Colonic mucosa (tissue), 4 donors: Measurements from ENCODE around the gene ALPK3. TPM values are rescaled to one million over a fixed set of nuclear protein-coding genes. Genes with fewer than 3 reads are reported as not detected.

ENCODE experiments used
- DNase-seq: peaks from one replicate; pipeline ENCODE4 v3.0.0-alpha.2; 2020
- H3K27ac ChIP-seq: fragments of 200-600 bp; one replicate; pipeline ENCODE4 v1.8.0; 2021
- H3K27me3 ChIP-seq: fragments of 200-600 bp; one replicate; pipeline ENCODE4 v1.8.0; 2021
- H3K36me3 ChIP-seq: fragments of 200-600 bp; one replicate; pipeline ENCODE4 v1.8.0; 2021
- H3K4me1 ChIP-seq: fragments of 200-600 bp; one replicate; pipeline ENCODE4 v1.8.0; 2021; ENCODE audit warnings: mild to moderate bottlenecking
- H3K4me3 ChIP-seq: fragments of 200-600 bp; one replicate; pipeline ENCODE4 v1.8.0; 2021
- H3K9ac ChIP-seq, 2 donors: one replicate each; pipeline ENCODE4 v1.7.0; 2013; ENCODE audit warnings: control low read depth in 2 of 2, low read depth in 2 of 2, low read length in 2 of 2
- H3K9me3 ChIP-seq: fragments of 200-600 bp; one replicate; pipeline ENCODE4 v1.8.0; 2021
- intact Hi-C: fragments of 100-400 bp; cut with DNase I; formaldehyde crosslinking; loops from one replicate; pipeline ENCODE4 v1.14.1; 2022
- total RNA-seq, 2 donors: library from RNA; stranded (reverse); fragmentation: NEBNext Ultra II Directional in 1 of 2; extraction: Animal tissue kit (Norgen Biotek cat#: 25700) in 1 of 2; gene quantifications; one replicate each; pipeline ENCODE4 v1.2.1, GENCODE V29; 2021
- TF ChIP-seq, protein P1 (sequence below): fragments of 200-600 bp; IDR thresholded peaks from one replicate; pipeline ENCODE4 v1.8.0; 2022; ENCODE audit warnings: antibody characterized with exemption, mild to moderate bottlenecking
- donor health status: healthy.
- donor health status: DM: no; HTN: no; CAD: no.
- donor health status: DM: no; HTN: no; CAD: no.

Gene ALPK3
- total RNA-seq, 2 donors from 2014 or later = 0.74 to 2.4 TPM

DNA sequence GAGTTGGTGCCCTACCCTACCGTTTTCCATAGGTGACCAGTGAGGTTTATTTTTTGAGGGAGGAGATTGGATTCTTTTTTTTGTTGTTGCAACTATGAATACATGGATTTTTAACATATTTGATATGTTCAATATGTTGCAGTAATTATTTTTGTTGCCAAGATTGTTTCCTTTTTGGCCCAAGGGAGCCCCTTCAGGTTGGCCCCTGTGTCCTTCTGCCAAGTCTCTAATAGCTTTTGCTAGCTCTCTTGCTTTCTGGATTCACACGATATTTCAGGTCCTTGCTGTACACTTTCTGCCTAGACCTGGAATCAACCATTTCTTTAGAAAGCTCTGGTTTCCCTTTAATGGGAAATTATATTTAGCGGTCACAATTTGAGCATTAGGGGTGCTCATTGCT lies 44.6 kb downstream of the ALPK3 start:
- TF ChIP-seq, protein P1, sequence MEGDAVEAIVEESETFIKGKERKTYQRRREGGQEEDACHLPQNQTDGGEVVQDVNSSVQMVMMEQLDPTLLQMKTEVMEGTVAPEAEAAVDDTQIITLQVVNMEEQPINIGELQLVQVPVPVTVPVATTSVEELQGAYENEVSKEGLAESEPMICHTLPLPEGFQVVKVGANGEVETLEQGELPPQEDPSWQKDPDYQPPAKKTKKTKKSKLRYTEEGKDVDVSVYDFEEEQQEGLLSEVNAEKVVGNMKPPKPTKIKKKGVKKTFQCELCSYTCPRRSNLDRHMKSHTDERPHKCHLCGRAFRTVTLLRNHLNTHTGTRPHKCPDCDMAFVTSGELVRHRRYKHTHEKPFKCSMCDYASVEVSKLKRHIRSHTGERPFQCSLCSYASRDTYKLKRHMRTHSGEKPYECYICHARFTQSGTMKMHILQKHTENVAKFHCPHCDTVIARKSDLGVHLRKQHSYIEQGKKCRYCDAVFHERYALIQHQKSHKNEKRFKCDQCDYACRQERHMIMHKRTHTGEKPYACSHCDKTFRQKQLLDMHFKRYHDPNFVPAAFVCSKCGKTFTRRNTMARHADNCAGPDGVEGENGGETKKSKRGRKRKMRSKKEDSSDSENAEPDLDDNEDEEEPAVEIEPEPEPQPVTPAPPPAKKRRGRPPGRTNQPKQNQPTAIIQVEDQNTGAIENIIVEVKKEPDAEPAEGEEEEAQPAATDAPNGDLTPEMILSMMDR = no peak
- H3K27me3 ChIP-seq = no peaks in the 10 kb centered on the region
- no peak overlapping the region for H3K27ac ChIP-seq
- intact Hi-C loops = no loop called here
- no peaks in the 10 kb centered on the region for H3K9me3 ChIP-seq
- no peaks in the 10 kb centered on the region for H3K4me1 ChIP-seq
- H3K4me3 ChIP-seq = no peak overlapping the region
- no peak overlapping the region for H3K9ac ChIP-seq
- H3K36me3 ChIP-seq = no peaks in the 10 kb centered on the region
- no peak for DNase-seq

DNA sequence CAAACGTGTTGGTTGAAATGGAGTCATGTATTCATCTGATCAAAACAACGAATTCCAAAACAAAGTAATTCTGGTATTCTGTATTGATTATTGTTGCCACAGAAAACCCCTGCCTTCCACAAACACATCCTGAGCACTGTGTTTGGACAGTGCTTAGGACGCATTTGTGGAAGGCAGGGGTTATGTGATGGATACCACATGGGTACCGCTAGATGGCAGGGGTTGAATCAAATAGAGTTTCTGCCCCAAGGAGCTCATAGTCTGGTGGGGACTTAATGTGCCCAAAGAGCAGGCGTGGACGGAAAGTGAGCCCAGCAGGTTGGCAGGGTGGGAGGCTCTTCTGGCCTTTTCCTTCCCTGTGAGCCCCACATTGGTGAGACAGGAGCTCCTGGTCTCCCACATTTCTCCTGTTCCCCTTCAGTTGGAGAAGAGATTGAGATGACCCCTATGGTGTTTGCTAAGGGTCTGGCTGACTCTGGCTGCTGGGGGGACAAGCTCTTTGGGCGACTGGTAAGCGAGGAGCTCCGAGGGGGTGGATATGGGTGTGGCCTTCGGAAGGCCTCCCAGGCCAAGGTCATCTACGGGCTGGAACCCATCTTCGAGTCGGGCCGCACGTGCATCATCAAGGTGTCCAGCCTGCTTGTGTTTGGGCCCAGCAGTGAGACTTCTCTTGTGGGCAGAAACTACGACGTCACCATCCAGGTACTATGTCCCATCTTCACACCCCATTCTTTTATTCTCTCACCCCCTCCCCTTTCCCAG lies 45.2 kb downstream of the ALPK3 start:
- intact Hi-C loops = no loop called here
- no peak overlapping the region for H3K27ac ChIP-seq
- no peak overlapping the region for H3K9ac ChIP-seq
- DNase-seq = no peak
- no peaks in the 10 kb centered on the region for H3K9me3 ChIP-seq
- H3K27me3 ChIP-seq = no peaks in the 10 kb centered on the region
- TF ChIP-seq, protein P1 = no peak
- H3K36me3 ChIP-seq = no peaks in the 10 kb centered on the region
- no peak overlapping the region for H3K4me3 ChIP-seq
- no peaks in the 10 kb centered on the region for H3K4me1 ChIP-seq

DNA sequence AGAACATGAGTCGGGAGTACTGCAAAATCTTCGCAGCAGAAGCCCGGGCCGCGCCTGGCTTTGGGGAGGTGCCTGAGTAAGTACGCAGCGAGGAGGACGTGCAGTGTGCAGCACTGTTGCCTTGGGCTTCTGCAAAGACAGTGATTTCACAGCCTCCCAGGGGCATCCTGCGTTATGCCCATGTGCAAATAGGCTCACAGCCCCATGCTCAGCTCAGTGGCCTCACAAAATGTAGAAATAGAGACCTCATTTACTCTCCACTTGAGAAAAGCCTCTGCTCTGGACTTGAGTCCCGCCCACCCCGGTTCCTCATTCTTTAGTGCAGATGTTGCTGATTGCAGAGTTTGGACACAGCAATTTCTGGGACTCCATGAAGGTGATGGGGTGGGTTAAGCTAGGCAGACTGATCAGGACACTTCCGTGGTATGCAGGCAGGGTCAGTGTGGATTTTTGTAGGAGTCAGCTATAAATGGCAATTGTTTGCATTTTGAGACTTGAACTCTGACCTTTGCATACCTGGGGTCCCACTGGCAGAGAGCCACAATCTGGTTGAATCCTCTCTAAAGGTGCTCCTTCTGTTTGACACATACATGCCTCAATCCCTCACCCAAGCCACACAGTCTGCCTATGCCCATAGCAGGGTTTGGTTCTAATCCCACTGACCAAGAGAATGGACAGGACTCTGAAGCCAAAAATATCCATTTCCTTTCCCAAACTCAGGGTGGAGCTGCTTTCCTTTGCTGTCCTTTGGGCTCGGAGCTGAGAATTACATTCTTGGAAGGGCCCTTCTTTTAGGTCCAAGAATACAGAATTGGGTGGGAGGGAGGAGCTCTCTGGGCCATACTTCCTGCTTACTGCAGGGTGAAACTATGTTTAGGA lies 46.6 kb downstream of the ALPK3 start:
- Histone ChIP-seq H3K9ac (no peak overlapping the region), H3K27ac (no peak overlapping the region), H3K36me3 (no peaks in the 10 kb centered on the region), H3K9me3 (no peaks in the 10 kb centered on the region), H3K27me3 (no peaks in the 10 kb centered on the region), H3K4me1 (no peaks in the 10 kb centered on the region), H3K4me3 (no peak overlapping the region)
- no peak for DNase-seq
- TF ChIP-seq, protein P1 = no peak
- intact Hi-C loops = no loop called here

DNA sequence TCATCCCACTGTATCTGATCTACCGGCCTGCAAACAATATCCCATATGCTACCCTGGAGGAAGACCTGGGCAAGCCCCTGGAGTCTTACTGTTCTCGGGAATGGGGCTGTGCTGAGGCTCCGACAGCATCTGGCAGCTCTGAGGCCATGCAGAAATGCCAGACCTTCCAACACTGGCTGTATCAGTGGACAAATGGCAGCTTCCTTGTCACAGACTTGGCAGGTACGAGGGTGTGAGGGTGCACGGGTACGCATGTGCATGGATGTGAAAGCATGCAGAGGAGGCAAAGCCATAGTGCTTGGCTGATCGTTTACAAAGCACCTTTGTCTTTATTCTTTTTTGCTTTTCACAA lies 47.3 kb downstream of the ALPK3 start:
- no peak overlapping the region for H3K9ac ChIP-seq
- DNase-seq = no peak
- intact Hi-C loops = no loop called here
- H3K4me1 ChIP-seq = no peaks in the 10 kb centered on the region
- no peaks in the 10 kb centered on the region for H3K27me3 ChIP-seq
- H3K9me3 ChIP-seq = no peaks in the 10 kb centered on the region
- H3K27ac ChIP-seq = no peak overlapping the region
- TF ChIP-seq, protein P1 = no peak
- no peaks in the 10 kb centered on the region for H3K36me3 ChIP-seq
- H3K4me3 ChIP-seq = no peak overlapping the region

DNA sequence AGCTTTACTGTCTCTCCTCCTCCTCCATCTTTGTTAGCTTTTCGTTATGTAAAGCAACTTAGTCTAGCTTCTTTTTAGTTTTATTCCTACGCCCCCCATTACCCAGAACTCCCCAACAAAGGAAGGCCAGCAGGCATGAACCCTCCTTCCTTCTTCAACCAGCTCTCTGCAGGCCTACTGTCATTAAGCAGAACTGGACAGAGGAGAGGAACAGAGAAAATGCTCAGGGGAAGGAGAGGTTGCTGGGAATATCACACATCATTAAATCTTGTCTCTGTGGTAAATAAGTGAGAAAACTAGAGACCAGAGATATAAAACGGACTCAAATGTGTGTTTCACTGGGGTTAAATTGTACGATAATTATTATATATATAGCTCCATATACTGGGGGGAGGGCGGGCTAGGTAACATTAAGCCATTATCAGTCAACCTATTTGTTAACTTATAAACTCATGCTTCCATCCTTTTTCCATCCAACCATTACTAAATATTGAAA lies 48.0 kb downstream of the ALPK3 start:
- Histone ChIP-seq H3K9ac (no peak overlapping the region), H3K27ac (no peak overlapping the region), H3K27me3 (no peaks in the 10 kb centered on the region), H3K4me3 (no peak overlapping the region), H3K4me1 (no peaks in the 10 kb centered on the region), H3K9me3 (no peaks in the 10 kb centered on the region), H3K36me3 (no peaks in the 10 kb centered on the region)
- no peak for DNase-seq
- intact Hi-C loops = no loop called here
- TF ChIP-seq, protein P1 = no peak
